Measurements from ENCODE around the gene CLEC3A.
A peak's percentile ranks its signal among the peaks of the same experiment; 100 is the strongest.
"Not testable (repeated sequence)": the region's sequence is repeated elsewhere in the genome, so short reads cannot be mapped to it uniquely, and the experiment has no call there.

The CLEC3A gene

GRCh38 chr16:78022347-78023060 lies at the start of gene CLEC3A:
CLEC3A (plus strand) TSS chr16:78022548; CDS start chr16:78022627, 79 bp downstream.
- no peak for FAIRE-seq

- no peak for FAIRE-seq
These were observed 47.5 kb upstream of the CLEC3A start for GRCh38 chr16:77974883-77975282.

- no peak for FAIRE-seq
These were observed 46.4 kb upstream of the CLEC3A start for GRCh38 chr16:77975942-77976341.

GRCh38 chr16:77977339-77977738 lies 45.0 kb upstream of the CLEC3A start:
- no peak for FAIRE-seq

- FAIRE-seq: no peak
These were observed 37.2 kb upstream of the CLEC3A start for GRCh38 chr16:77985111-77985510.

GRCh38 chr16:77986011-77986740 lies 36.2 kb upstream of the CLEC3A start:
- FAIRE-seq: no peak

GRCh38 chr16:77987810-77988209 lies 34.5 kb upstream of the CLEC3A start:
- FAIRE-seq: no peak

- FAIRE-seq: no peak
These were observed 32.5 kb upstream of the CLEC3A start for GRCh38 chr16:77989846-77990245.

GRCh38 chr16:77991701-77992100 lies 30.6 kb upstream of the CLEC3A start:
- FAIRE-seq: no peak

- FAIRE-seq: not testable (repeated sequence)
These were observed 30.0 kb upstream of the CLEC3A start for GRCh38 chr16:77992381-77992780.

- no peak for FAIRE-seq
These were observed 29.0 kb upstream of the CLEC3A start for GRCh38 chr16:77993111-77993985.

- no peak for FAIRE-seq
These were observed 26.4 kb upstream of the CLEC3A start for GRCh38 chr16:77995843-77996455.

- no peak for FAIRE-seq
These were observed 23.9 kb upstream of the CLEC3A start for GRCh38 chr16:77998350-77999023.

- FAIRE-seq: no peak
These were observed 20.8 kb upstream of the CLEC3A start for GRCh38 chr16:78001451-78002025.

GRCh38 chr16:78002915-78003538 lies 19.3 kb upstream of the CLEC3A start:
- FAIRE-seq: peak; percentile 89

GRCh38 chr16:78004517-78004916 lies 17.8 kb upstream of the CLEC3A start:
- no peak for FAIRE-seq

- no peak for FAIRE-seq
These were observed 16.5 kb upstream of the CLEC3A start for GRCh38 chr16:78005881-78006280.

GRCh38 chr16:78007121-78007520 lies 15.2 kb upstream of the CLEC3A start:
- FAIRE-seq: no peak

- no peak for FAIRE-seq
These were observed 1.8 kb downstream of the CLEC3A start for GRCh38 chr16:78024159-78024558.

GRCh38 chr16:78025631-78026030 lies 3.3 kb downstream of the CLEC3A start:
- no peak for FAIRE-seq

- no peak for FAIRE-seq
These were observed 5.7 kb downstream of the CLEC3A start for GRCh38 chr16:78028018-78028417.

Data from islet of Langerhans (tissue), 1 donor.